C4-2B (cell line): ENCODE measurements around the gene HES6.

Source experiments
- H3K27ac ChIP-seq: fragments of 450-650 bp; 2 replicates; pipeline ENCODE4 v1.5.1; 2017
- CTCF ChIP-seq: fragments of 450-650 bp; conservative IDR thresholded peaks from 2 replicates; pipeline ENCODE4 v1.5.1; 2017; ENCODE audit warnings: mild to moderate bottlenecking
- ZFX ChIP-seq: fragments of 450-650 bp; IDR thresholded peaks from 2 replicates; pipeline ENCODE4 v1.6.1; 2017

The HES6 gene

GRCh38 chr2:238250896-238251295 is 11.1 kb upstream of the HES6 start:
- no peak overlapping the region for H3K27ac ChIP-seq
- TF ChIP-seq CTCF (no peak), ZFX (no peak)

- TF ChIP-seq CTCF (no peak), ZFX (no peak)
- H3K27ac ChIP-seq, result no peak overlapping the region; the same call in 1 of the 2 replicates
These were observed 8.1 kb upstream of the HES6 start for GRCh38 chr2:238247841-238248453.

GRCh38 chr2:238247002-238247822 is 7.4 kb upstream of the HES6 start:
- H3K27ac ChIP-seq, result peak overlapping the region; percentile 7; the same call in 1 of the 2 replicates
- TF ChIP-seq ZFX, result no peak
- TF ChIP-seq CTCF, result no peak

- no peak for TF ChIP-seq CTCF
- TF ChIP-seq ZFX, result no peak
- H3K27ac ChIP-seq, result peak overlapping the region; percentile 72
These were observed 4.3 kb upstream of the HES6 start for GRCh38 chr2:238244151-238244550.

GRCh38 chr2:238243496-238244076 is 3.7 kb upstream of the HES6 start:
- no peak for TF ChIP-seq ZFX
- TF ChIP-seq CTCF, result peak; percentile 70
- H3K27ac ChIP-seq, result peak overlapping the region; percentile 91

GRCh38 chr2:238242731-238243495 is 3.1 kb upstream of the HES6 start:
- peak overlapping the region; percentile 91 for H3K27ac ChIP-seq
- no peak for TF ChIP-seq CTCF
- no peak for TF ChIP-seq ZFX
